Prostate gland (tissue), 2 donors: Measurements from ENCODE around the gene CACNA1D.

Source experiments
- CTCF ChIP-seq, 4 experiments: fragments of 200-600 bp in 2 of 4; fragments of 450-650 bp in 2 of 4; sonication (generic) in 2 of 4; IDR thresholded peaks; 1 replicate in 3 of 4; 2 replicates in 1 of 4; pipeline ENCODE4 v1.5.1; 2016 to 2019; ENCODE audit warnings: antibody characterized with exemption in 4 of 4, mild to moderate bottlenecking in 2 of 4, moderate library complexity in 2 of 4
- POLR2A ChIP-seq: fragments of 450-650 bp; IDR thresholded peaks from one replicate; pipeline ENCODE4 v1.6.1; 2016; ENCODE audit warnings: antibody characterized with exemption, mild to moderate bottlenecking
- POLR2AphosphoS5 ChIP-seq: sonication (generic); formaldehyde crosslinking; IDR thresholded peaks from one replicate; pipeline ENCODE4 v1.6.1; 2017; ENCODE audit warnings: antibody characterized with exemption

- TF ChIP-seq CTCF (IDR thresholded peaks at IDR 0.05) (no peak), POLR2A (no peak), POLR2AphosphoS5 (no peak)
These were observed 209.9 kb downstream of the CACNA1D start for GRCh38 chr3:53704363-53704725.
